ENCODE data around the gene PALMD.

PALMD gene

DNA sequence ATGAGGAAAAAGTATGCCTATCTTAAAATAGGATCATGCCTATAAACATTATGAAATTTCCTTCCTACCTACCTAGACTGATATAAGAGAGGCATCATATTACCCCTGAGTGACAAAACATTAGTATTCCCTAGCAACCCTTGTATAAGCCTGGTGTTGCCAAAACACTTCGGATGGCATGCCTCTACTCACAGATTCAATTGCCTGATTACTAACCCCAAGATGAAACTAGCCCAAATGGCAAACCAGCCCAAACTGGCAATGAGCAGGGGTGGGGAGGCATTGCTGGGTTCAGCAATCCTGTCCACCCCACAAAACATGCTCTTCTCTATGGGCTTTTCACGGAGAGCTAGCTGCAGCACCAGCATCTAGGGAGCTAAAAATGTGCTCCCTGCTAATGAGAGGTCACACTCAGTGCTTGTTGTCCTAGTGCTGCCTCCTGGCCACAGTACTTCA lies 13.9 kb downstream of the PALMD start:
- no peak for FAIRE-seq
- no peak for DNase-seq (ENCODE audit: insufficient read length, low spot score)
- TF ChIP-seq, protein P1, sequence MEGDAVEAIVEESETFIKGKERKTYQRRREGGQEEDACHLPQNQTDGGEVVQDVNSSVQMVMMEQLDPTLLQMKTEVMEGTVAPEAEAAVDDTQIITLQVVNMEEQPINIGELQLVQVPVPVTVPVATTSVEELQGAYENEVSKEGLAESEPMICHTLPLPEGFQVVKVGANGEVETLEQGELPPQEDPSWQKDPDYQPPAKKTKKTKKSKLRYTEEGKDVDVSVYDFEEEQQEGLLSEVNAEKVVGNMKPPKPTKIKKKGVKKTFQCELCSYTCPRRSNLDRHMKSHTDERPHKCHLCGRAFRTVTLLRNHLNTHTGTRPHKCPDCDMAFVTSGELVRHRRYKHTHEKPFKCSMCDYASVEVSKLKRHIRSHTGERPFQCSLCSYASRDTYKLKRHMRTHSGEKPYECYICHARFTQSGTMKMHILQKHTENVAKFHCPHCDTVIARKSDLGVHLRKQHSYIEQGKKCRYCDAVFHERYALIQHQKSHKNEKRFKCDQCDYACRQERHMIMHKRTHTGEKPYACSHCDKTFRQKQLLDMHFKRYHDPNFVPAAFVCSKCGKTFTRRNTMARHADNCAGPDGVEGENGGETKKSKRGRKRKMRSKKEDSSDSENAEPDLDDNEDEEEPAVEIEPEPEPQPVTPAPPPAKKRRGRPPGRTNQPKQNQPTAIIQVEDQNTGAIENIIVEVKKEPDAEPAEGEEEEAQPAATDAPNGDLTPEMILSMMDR (IDR thresholded peaks at IDR 0.05; ENCODE audit: insufficient read depth, missing control alignments) = no peak

DNA sequence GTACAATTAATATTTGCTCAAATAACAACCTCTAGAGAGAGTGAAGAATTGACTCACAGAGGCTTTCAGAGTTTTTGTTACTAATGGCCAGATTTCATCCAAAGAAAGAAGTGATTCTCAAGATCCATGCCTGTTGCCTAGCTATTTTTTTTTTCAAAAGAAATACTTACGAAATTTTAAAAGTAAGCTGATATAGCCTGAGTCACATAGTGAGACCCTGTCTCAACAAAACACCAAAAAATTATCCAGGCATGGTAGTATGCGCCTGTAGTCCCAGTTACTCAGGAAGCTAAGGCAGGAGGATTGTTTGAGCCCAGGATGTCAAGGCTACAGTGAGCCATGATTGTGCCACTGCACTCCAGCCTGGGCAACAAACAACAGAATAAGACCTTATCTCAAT lies 14.6 kb downstream of the PALMD start:
- no peak for FAIRE-seq
- TF ChIP-seq, protein P1 (IDR thresholded peaks at IDR 0.05; ENCODE audit: insufficient read depth, missing control alignments) = no peak
- no peak for DNase-seq (ENCODE audit: insufficient read length, low spot score)

DNA sequence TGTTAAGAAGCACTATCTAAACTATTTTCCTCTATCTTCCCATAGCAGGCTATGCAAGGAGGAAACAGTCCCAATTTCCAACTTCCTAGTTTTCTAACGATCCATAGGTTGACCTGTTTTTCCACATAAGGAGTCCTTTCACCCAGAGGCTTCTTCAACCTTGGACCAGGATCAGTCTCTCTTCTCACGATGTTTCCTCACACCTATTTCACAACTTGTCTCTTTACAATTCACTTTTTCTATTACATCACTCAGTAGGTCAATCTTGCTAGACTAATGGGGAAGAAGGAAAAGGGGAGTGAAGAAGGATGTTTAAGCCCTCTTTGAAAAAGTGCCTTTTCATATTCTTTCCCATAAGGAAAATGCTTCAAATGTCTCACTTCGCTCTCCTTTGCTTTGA lies 15.9 kb downstream of the PALMD start:
- no peak for DNase-seq (ENCODE audit: insufficient read length, low spot score)
- TF ChIP-seq, protein P1 (IDR thresholded peaks at IDR 0.05; ENCODE audit: insufficient read depth, missing control alignments) = no peak
- no peak for FAIRE-seq

DNA sequence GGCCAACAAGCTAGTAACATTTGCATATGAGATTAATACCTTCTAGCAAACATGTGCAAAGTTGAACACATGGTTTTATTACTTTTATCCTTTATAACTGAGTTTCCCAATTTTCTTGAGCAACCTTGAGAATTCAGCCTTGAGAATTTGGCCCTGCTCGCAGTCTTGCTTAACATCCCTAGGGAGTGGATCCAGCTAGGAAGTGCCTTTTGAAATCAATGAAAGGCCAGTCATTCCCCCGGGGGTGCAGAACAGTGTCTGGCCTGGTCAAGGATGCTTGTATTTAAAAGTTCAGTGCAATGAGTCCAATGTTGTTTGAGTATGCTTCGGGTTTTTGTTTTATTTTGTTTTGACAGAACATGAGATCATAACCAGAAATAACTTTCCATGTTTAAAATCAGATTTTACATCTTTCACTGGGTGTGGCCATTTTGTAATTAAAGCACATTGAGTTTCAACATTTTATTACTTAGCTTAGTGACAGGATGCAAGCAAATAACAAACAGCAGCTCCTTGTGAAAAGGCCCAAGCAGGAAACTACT lies 16.7 kb downstream of the PALMD start:
- DNase-seq (ENCODE audit: insufficient read length, low spot score) (no peak), FAIRE-seq (no peak)
- TF ChIP-seq, protein P1 (IDR thresholded peaks at IDR 0.05; ENCODE audit: insufficient read depth, missing control alignments) = no peak

DNA sequence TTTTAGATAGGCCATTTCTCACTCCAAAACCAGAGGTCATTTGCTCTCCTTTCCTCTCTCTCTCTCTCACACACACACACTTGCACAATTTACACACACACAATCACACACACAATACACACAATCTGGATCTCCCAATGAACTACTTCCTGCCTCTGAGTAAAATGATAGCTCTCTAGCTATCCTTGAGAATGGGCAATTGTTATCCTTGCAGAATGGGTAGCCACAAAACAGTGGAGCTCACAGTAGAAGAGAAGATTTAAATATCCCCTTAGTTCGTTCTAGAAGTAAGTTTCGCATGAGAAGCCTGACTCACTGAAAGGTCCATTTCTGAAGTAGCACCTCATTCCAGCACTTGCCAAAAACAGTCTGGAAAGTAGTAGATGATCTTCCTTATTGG lies 17.6 kb downstream of the PALMD start:
- no peak for FAIRE-seq
- DNase-seq (ENCODE audit: insufficient read length, low spot score) = no peak
- TF ChIP-seq, protein P1 (IDR thresholded peaks at IDR 0.05; ENCODE audit: insufficient read depth, missing control alignments) = no peak

DNA sequence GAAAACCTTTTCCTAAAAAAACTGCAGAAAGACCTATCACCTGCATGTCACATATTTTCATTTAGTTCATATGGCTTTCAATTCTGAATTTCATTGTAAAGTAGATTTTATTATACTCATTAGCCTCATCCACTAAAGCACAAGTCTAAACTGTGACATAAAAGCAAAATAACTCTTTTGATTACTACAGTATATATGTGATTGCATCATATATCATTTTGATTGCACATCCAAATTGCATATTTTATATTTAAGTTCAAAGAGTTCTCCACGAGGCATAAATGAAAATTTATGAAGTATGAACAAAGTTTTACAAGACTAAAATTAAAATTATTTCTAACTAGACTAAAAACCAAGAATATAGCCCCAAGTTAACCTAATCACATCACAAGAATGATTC lies 19.3 kb downstream of the PALMD start:
- DNase-seq (ENCODE audit: insufficient read length, low spot score) = no peak
- no peak for FAIRE-seq
- TF ChIP-seq, protein P1 (IDR thresholded peaks at IDR 0.05; ENCODE audit: insufficient read depth, missing control alignments) = no peak

DNA sequence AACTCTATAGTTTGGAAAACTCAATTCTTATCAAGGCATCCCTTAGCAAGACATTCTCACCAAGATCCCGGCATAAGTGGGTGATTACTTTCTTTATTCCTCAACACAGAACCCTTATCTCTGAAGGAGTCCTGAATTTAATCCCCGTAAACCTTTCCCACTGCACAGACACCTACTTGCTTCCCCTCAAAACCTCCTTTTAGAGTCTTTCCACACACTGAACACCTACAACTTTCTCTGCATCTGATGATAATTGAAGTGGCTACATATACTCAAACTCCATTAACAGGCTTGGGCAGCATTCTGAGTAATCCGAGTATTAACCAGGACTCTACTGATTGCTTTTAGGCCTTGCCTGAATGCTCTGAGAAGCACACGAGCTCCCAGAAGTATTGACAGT lies 23.5 kb downstream of the PALMD start:
- FAIRE-seq (peak; percentile 51), DNase-seq (ENCODE audit: insufficient read length, low spot score) (no peak)
- TF ChIP-seq, protein P1 (IDR thresholded peaks at IDR 0.05; ENCODE audit: insufficient read depth, missing control alignments) = no peak
